Uterus (tissue), 2 donors: Measurements from ENCODE around the gene CEP63.

ENCODE experiments used
- CTCF ChIP-seq, 4 experiments: fragments of 200-600 bp in 2 of 4; fragments of 450-650 bp in 2 of 4; sonication (generic) in 2 of 4; IDR thresholded peaks; one replicate each; pipeline ENCODE4 v1.5.1; 2016 to 2019; ENCODE audit warnings: antibody characterized with exemption in 4 of 4, mild to moderate bottlenecking in 2 of 4, moderate library complexity in 1 of 4
- POLR2A ChIP-seq, 2 donors: fragments of 450-650 bp; IDR thresholded peaks; one replicate each; pipeline ENCODE4 v1.6.1; 2016; ENCODE audit warnings: antibody characterized with exemption in 2 of 2, mild to moderate bottlenecking in 1 of 2, moderate library complexity in 1 of 2

- TF ChIP-seq POLR2A (IDR thresholded peaks at IDR 0.05) (no peak), CTCF (IDR thresholded peaks at IDR 0.05) (no peak)
These were observed 5.3 kb upstream of the CEP63 start for GRCh38 chr3:134480546-134480945.
